ENCODE measurements around the gene RALGAPA2. TPM values are rescaled to one million over a fixed set of nuclear protein-coding genes. Genes with fewer than 3 reads are reported as not detected.

RALGAPA2 gene
- total RNA-seq, 2 experiments from 2014 or later, result 14.3 to 17.2 TPM

DNA sequence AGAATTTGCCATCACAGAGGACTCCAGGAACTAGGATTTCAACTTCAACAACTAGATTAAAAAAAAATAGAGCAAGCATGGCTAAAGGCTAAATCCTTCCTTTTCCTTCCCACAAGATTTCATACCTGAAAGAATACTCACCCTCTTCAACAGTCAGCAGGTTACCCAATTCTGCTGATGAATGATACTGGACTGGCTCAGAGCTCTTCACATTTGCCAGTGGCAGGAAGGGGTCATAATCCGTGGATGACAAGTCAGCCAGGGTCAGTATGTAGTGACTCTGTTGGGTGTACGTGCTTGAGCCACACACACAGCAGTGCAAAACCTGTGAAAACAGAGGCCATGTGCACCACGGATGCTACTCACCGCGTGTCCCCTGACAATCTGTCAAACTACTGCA, 191.7 kb downstream of the RALGAPA2 start:
- Mint-ChIP-seq H3K27me3 (no peaks in the 10 kb centered on the region), H3K36me3 (ENCODE audit: low read depth) (peaks cover 26% of the 10 kb centered on the region), H3K4me3 (no peak overlapping the region), H3K9me3 (no peaks in the 10 kb centered on the region), H3K4me1 (ENCODE audit: low read depth) (no peaks in the 10 kb centered on the region), H3K27ac (no peak overlapping the region)
- POLR2A ChIA-PET, result no interaction called here
- CTCF ChIA-PET, result interaction anchor here (0.9 kb wide), 1 partner anchor 12 kb away, joined by 4 read pairs; no protein-coding TSS in a partner anchor
- ATAC-seq (no peak), DNase-seq (no peak)
- intact Hi-C loops (cut with micrococcal nuclease), result no loop called here
- TF ChIP-seq, protein P1, sequence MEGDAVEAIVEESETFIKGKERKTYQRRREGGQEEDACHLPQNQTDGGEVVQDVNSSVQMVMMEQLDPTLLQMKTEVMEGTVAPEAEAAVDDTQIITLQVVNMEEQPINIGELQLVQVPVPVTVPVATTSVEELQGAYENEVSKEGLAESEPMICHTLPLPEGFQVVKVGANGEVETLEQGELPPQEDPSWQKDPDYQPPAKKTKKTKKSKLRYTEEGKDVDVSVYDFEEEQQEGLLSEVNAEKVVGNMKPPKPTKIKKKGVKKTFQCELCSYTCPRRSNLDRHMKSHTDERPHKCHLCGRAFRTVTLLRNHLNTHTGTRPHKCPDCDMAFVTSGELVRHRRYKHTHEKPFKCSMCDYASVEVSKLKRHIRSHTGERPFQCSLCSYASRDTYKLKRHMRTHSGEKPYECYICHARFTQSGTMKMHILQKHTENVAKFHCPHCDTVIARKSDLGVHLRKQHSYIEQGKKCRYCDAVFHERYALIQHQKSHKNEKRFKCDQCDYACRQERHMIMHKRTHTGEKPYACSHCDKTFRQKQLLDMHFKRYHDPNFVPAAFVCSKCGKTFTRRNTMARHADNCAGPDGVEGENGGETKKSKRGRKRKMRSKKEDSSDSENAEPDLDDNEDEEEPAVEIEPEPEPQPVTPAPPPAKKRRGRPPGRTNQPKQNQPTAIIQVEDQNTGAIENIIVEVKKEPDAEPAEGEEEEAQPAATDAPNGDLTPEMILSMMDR (IDR thresholded peaks at IDR 0.05), result no peak

DNA sequence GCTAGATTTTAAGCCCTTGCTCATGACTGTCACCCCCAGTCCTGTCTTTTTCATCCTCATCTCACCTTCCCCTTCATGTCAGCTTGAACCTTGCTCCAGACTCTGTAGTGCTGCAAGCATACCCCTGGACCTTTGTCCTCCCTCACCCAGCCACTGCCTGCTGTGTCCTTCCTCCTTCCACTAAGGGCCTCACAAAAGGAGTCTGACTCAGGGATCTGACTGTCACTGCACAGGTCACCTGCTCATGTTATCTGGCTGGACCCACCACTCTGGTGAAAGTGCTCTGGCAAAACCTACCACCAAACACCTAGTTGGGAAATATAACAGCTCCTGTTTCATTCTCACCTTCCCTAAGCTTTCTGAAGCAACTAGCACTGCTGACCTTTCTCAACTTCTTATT, 193.2 kb downstream of the RALGAPA2 start:
- ATAC-seq, result no peak
- intact Hi-C loops (cut with micrococcal nuclease), result no loop called here
- no peaks in the 10 kb centered on the region for H3K27me3 Mint-ChIP-seq
- no peaks in the 10 kb centered on the region for H3K4me1 Mint-ChIP-seq (ENCODE audit: low read depth)
- no peak overlapping the region for H3K27ac Mint-ChIP-seq
- no peak overlapping the region for H3K4me3 Mint-ChIP-seq
- no peak for DNase-seq
- peaks cover 38% of the 10 kb centered on the region for H3K36me3 Mint-ChIP-seq (ENCODE audit: low read depth)
- CTCF ChIA-PET, result interaction anchor here (1.3 kb wide), 1 partner anchor 9 kb away, joined by 4 read pairs; no protein-coding TSS in a partner anchor
- POLR2A ChIA-PET, result no interaction called here
- peaks cover 4% of the 10 kb centered on the region for H3K9me3 Mint-ChIP-seq
- TF ChIP-seq, protein P1 (IDR thresholded peaks at IDR 0.05), result no peak

DNA sequence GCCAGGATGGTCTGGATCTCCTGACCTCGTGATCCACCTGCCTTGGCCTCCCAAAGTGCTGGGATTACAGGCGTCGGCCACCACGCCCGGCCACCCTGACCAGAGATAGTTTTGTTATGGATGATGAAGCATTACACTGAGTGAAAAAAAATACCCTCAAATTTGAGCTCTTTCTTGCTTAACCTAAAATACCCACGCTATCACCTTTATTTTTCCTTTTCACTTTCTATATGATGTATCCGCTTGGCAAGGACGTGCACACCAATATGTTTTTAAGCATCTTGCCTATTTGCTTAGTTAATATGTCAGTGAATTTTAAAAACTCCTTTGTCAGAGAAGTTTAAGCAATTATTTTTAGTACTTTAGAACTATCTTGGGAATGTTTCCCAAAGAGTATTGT, 194.2 kb downstream of the RALGAPA2 start:
- ATAC-seq (no peak), DNase-seq (no peak)
- no peak overlapping the region for H3K4me3 Mint-ChIP-seq
- H3K27me3 Mint-ChIP-seq, result no peaks in the 10 kb centered on the region
- H3K4me1 Mint-ChIP-seq (ENCODE audit: low read depth), result no peaks in the 10 kb centered on the region
- ChIA-PET CTCF (no interaction called here), POLR2A (no interaction called here)
- intact Hi-C loops (cut with micrococcal nuclease), result no loop called here
- TF ChIP-seq, protein P1 (IDR thresholded peaks at IDR 0.05), result no peak
- H3K9me3 Mint-ChIP-seq, result peaks cover 6% of the 10 kb centered on the region
- peaks cover 48% of the 10 kb centered on the region for H3K36me3 Mint-ChIP-seq (ENCODE audit: low read depth)
- H3K27ac Mint-ChIP-seq, result no peak overlapping the region

DNA sequence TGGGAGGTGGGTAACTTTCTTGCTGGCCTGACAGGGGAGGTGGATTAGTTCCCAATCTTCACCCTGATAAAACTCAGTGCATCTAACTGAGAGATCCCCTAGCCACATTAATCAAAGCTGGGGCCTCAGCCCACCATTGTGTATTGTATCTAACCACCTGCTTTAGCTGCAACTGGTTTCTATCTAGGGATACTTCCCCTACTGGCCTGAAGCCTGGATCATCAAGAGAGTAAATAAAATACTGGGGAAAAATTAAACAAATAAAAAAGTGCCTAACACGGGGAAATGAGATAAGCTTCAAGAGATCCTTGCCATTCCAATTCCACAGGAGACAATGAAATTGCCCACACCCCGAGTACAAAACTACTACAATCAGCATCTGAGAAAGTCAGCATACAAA, 195.1 kb downstream of the RALGAPA2 start:
- Mint-ChIP-seq H3K4me3 (no peak overlapping the region), H3K36me3 (ENCODE audit: low read depth) (peaks cover 57% of the 10 kb centered on the region), H3K9me3 (peaks cover 6% of the 10 kb centered on the region), H3K4me1 (ENCODE audit: low read depth) (no peaks in the 10 kb centered on the region), H3K27me3 (no peaks in the 10 kb centered on the region), H3K27ac (no peak overlapping the region)
- CTCF ChIA-PET, result interaction anchor here (1.1 kb wide), 1 partner anchor 10 kb away, joined by 3 read pairs; no protein-coding TSS in a partner anchor
- TF ChIP-seq, protein P1 (IDR thresholded peaks at IDR 0.05), result no peak
- no peak for DNase-seq
- ATAC-seq, result no peak
- POLR2A ChIA-PET, result no interaction called here
- intact Hi-C loops (cut with micrococcal nuclease), result no loop called here

DNA sequence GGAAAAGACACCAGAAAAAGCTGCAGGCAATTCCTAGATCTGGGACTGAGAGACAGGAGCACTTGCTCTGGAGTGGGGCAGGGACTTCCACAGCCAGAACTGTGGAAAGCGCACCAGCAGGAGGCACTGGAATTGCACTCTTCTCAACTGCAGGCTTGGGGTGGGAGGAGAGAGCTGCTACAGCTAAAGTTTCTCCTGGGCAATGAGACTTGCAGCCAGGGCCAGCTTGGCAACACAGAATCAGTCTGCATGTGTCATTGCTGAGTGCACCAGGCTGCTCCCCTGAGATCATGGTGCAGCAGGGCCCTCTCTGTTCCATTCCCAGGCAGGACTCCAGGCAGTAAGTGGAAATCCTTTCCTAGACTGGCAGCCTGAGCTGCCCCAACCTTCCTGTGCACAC, 198.7 kb downstream of the RALGAPA2 start:
- Mint-ChIP-seq H3K27me3 (no peaks in the 10 kb centered on the region), H3K4me3 (no peak overlapping the region), H3K36me3 (ENCODE audit: low read depth) (peaks cover 64% of the 10 kb centered on the region), H3K9me3 (peaks cover 6% of the 10 kb centered on the region), H3K27ac (no peak overlapping the region), H3K4me1 (ENCODE audit: low read depth) (no peaks in the 10 kb centered on the region)
- ChIA-PET CTCF (interaction anchor here (1.2 to 1.5 kb wide), 2 partner anchors 12 to 15 kb away, joined by 3 read pairs; no protein-coding TSS in a partner anchor), POLR2A (no interaction called here)
- TF ChIP-seq, protein P1 (IDR thresholded peaks at IDR 0.05), result no peak
- ATAC-seq (no peak), DNase-seq (no peak)
- intact Hi-C loops (cut with micrococcal nuclease), result no loop called here
